Ovary (tissue), 9 donors: ENCODE results near the gene CMAS. TPM values are rescaled to one million over a fixed set of nuclear protein-coding genes. Genes with fewer than 3 reads are reported as not detected.
"Not testable (repeated sequence)": the region's sequence is repeated elsewhere in the genome, so short reads cannot be mapped to it uniquely, and the experiment has no call there.

Source experiments
- DNase-seq, 5 donors: peaks; one replicate each; pipeline ENCODE4 v3.0.0-alpha.2; 2019 to 2020
- H3K27ac ChIP-seq, 2 donors: fragments of 200-600 bp; one replicate each; pipeline versions ENCODE4 v1.5.1 to v1.8.0; 2019 to 2022
- H3K27me3 ChIP-seq: fragments of 200-600 bp; one replicate; pipeline ENCODE4 v1.8.0; 2022
- H3K36me3 ChIP-seq: fragments of 200-600 bp; sonication (generic); one replicate; pipeline ENCODE4 v1.5.1; 2019
- H3K4me1 ChIP-seq: one replicate; pipeline ENCODE4 v1.8.1; 2013; ENCODE audit warnings: mild to moderate bottlenecking, moderate library complexity; ENCODE audit not compliant: insufficient read depth
- H3K4me3 ChIP-seq: fragments of 200-600 bp; sonication (generic); one replicate; pipeline ENCODE4 v1.5.1; 2017
- H3K9me3 ChIP-seq, 2 donors: fragments of 200-600 bp in 1 of 2; sonication (generic) in 1 of 2; one replicate each; pipeline versions ENCODE4 v1.5.1 to v1.8.1; 2013 to 2019; ENCODE audit warnings: mild to moderate bottlenecking in 1 of 2, moderate library complexity in 1 of 2
- EP300 ChIP-seq: sonication (generic); formaldehyde crosslinking; IDR thresholded peaks from one replicate; pipeline ENCODE4 v1.6.1; 2017; ENCODE audit warnings: antibody characterized with exemption
- POLR2A ChIP-seq: fragments of 450-650 bp; IDR thresholded peaks from one replicate; pipeline ENCODE4 v1.6.1; 2017; ENCODE audit warnings: antibody characterized with exemption, mild to moderate bottlenecking, moderate library complexity
- WGBS, 3 donors: extraction: QIAGEN DNeasy Blood & Tissue Kit in 1 of 3; methylation state at CpG; one replicate each; pipeline versions ENCODE4 v1.1.5 to v1.1.7; 2013 to 2017; 5-methylcytosine and 5-hydroxymethylcytosine counted together
- intact Hi-C, 4 donors: fragments of 100-400 bp; cut with DNase I; formaldehyde crosslinking; loops; one replicate each; pipeline versions ENCODE4 v1.11.0 to v1.15.1; 2022 to 2023
- polyA plus RNA-seq, 2 donors: library from polyadenylated mRNA; stranded (reverse); fragments of 200-250 nt in 1 of 2; fragments of 350-450 nt in 1 of 2; fragmentation: Illumina TruSeq in 1 of 2; extraction: RNeasy Lipid Tissue Mini Kit (QIAGEN cat#74804) in 1 of 2; gene quantifications; one replicate each; pipeline ENCODE4 v1.2.3, GENCODE V29; 2013 to 2014
- total RNA-seq, 7 donors: library from RNA; depleted of rRNA in 2 of 7; stranded (reverse); fragments of >200 nt in 2 of 7; fragmentation: NEBNext Ultra II Directional in 3 of 7; extraction: Animal tissue kit (Norgen Biotek cat#: 25700) in 3 of 7; gene quantifications; one replicate each; pipeline versions ENCODE4 v1.1.0 to v1.2.4, GENCODE V29; 2016 to 2023
- TF ChIP-seq, protein P1 (sequence below), 3 donors: fragments of 450-650 bp in 2 of 3; fragments of 200-600 bp in 1 of 3; IDR thresholded peaks; one replicate each; pipeline versions ENCODE4 v1.5.1 to v1.8.0; 2016 to 2022; ENCODE audit warnings: antibody characterized with exemption in 3 of 3, mild to moderate bottlenecking in 1 of 3
- donor health status: DM: no; HTN: no; CAD: no; lungs with moderate emphysema.
- donor health status: DM: no; HTN: no; CAD: no.
- donor health status: Bipolar disorder and iron deficiency.
- donor health status: DM: yes; HTN: yes; CAD: no.
- donor health status: DM: no; HTN: no; CAD: no.
- donor health status: DM: yes; HTN: yes; CAD: no.

Gene CMAS
- total and polyA plus RNA-seq, 9 donors: 19.3 to 99.2 (median 30.5) TPM

DNA sequence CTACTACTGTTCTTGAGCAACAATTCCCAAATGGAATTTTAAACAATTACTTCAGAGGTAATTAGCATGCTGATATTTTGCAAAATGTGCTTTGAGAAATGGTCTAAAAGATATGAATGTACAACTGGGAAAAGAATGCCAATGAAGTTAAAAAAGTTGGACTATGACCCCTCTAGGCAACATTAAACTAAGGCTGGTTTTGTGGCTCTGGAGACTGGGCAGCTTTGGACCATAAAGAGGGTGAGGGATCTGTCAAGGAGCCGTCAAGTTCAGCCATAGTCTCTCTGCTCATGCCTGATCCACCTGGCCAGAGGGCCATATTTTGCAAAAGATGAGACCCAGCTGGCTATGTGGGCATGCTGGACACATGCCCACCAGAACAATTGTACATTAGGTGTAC is 38.8 kb downstream of the CMAS start:
- H3K4me3 ChIP-seq: no peak overlapping the region
- no peaks in the 10 kb centered on the region for H3K27me3 ChIP-seq
- TF ChIP-seq POLR2A (no peak), EP300 (no peak)
- TF ChIP-seq, protein P1, sequence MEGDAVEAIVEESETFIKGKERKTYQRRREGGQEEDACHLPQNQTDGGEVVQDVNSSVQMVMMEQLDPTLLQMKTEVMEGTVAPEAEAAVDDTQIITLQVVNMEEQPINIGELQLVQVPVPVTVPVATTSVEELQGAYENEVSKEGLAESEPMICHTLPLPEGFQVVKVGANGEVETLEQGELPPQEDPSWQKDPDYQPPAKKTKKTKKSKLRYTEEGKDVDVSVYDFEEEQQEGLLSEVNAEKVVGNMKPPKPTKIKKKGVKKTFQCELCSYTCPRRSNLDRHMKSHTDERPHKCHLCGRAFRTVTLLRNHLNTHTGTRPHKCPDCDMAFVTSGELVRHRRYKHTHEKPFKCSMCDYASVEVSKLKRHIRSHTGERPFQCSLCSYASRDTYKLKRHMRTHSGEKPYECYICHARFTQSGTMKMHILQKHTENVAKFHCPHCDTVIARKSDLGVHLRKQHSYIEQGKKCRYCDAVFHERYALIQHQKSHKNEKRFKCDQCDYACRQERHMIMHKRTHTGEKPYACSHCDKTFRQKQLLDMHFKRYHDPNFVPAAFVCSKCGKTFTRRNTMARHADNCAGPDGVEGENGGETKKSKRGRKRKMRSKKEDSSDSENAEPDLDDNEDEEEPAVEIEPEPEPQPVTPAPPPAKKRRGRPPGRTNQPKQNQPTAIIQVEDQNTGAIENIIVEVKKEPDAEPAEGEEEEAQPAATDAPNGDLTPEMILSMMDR (IDR thresholded peaks at IDR 0.05): no peak
- intact Hi-C loops: loop anchor here in 3 of 4 donors (5.0 to 10.0 kb wide), 4 partner anchors 250 to 362 kb away; partner anchors contain the start of gene ST8SIA1 (in 1 of the 3)
- no peak for DNase-seq
- 0 to 82% (median 46%) methylated on average over 1 of the region's 1 CpG for WGBS, 3 donors
- H3K36me3 ChIP-seq: no peaks in the 10 kb centered on the region
- H3K27ac ChIP-seq: no peak overlapping the region
- H3K9me3 ChIP-seq: no peaks in the 10 kb centered on the region
- no peaks in the 10 kb centered on the region for H3K4me1 ChIP-seq

DNA sequence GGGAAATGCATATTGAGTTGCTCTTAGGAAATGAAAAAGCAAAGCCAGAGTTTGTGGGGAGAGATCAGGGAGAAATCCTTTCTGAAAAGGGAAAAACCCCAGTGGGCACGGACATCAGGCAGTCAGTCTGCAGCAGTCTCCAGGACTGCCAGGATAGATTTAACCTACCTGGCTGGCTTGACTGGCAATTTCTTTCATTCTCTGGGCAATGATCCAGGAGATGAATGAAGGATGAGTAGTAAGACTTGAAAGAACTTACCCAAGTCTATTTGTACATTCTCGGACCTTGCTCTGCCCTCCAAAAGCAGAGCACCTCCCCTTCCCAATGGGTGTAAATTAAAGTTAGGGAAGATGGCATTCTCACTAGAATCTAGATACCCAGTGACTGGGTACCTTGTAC is 42.9 kb downstream of the CMAS start:
- Histone ChIP-seq H3K27ac (no peak overlapping the region), H3K36me3 (no peaks in the 10 kb centered on the region), H3K9me3 (no peaks in the 10 kb centered on the region), H3K4me1 (no peaks in the 10 kb centered on the region), H3K27me3 (no peaks in the 10 kb centered on the region), H3K4me3 (no peak overlapping the region)
- 92 to 93% (median 92%) methylated on average over 2 of the region's 2 CpGs for WGBS, 3 donors
- no peak for TF ChIP-seq EP300
- TF ChIP-seq POLR2A: no peak
- TF ChIP-seq, protein P1 (IDR thresholded peaks at IDR 0.05): no peak
- intact Hi-C loops: loop anchor here in 3 of 4 donors (10.0 kb wide), 2 partner anchors 246 to 356 kb away; partner anchors contain the start of gene ST8SIA1 (in 1 of the 3)
- DNase-seq: no peak

DNA sequence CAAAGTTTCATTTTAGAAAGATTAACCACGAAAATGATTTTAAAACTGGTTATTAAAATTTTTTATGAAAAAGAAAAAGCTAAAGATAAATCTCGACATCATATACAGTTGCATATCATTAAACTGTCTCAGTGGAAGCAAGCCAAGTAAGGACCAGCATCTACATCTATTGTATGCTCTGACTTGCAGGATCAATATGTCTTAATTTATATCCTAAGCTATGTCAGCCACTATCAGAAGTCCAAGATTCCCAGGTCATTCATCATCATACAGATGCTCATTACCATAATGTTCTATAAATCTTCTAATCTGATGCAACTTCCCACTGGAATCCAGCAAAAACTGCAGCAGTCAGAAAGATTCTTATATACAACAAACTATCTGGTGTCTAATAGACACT is 43.5 kb downstream of the CMAS start:
- no peak for DNase-seq
- TF ChIP-seq EP300 (no peak), POLR2A (no peak)

DNA sequence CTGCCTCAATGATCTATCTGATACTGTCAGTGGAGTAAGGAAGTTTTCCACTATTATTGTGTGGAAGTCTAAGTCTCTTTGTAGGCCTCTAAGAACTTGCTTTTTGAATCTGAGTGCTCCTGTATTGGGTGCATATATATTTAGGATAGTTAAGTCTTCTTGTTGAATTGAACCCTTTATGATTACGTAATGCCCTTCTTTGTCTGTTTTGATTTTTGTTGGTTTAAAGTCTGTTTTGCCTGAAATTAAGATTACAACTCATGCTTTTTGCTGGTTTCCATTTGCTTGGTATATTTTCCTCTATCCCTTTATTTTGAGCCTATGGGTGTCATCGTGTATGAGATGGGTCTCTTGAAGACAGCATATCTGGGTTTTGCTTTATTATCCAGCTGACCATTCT is 53.0 kb downstream of the CMAS start:
- 92 to 96% (median 94%) methylated on average over 2 of the region's 2 CpGs for WGBS, 3 donors
- H3K27me3 ChIP-seq, H3K4me3 ChIP-seq, H3K4me1 ChIP-seq, DNase-seq, H3K9me3 ChIP-seq, intact Hi-C loops, H3K36me3 ChIP-seq, H3K27ac ChIP-seq: not testable (repeated sequence)

More for the DNA sequence above, 43.5 kb downstream of the CMAS start:
- H3K4me1 ChIP-seq: no peaks in the 10 kb centered on the region
- 77 to 89% (median 81%) methylated on average over 2 of the region's 2 CpGs for WGBS, 3 donors
- H3K36me3 ChIP-seq: no peaks in the 10 kb centered on the region
- no peak overlapping the region for H3K27ac ChIP-seq
- intact Hi-C loops: loop anchor here in 3 of 4 donors (10.0 kb wide), 2 partner anchors 245 to 355 kb away; partner anchors contain the start of gene ST8SIA1 (in 1 of the 3)
- no peaks in the 10 kb centered on the region for H3K27me3 ChIP-seq
- no peak overlapping the region for H3K4me3 ChIP-seq
- no peaks in the 10 kb centered on the region for H3K9me3 ChIP-seq

DNA sequence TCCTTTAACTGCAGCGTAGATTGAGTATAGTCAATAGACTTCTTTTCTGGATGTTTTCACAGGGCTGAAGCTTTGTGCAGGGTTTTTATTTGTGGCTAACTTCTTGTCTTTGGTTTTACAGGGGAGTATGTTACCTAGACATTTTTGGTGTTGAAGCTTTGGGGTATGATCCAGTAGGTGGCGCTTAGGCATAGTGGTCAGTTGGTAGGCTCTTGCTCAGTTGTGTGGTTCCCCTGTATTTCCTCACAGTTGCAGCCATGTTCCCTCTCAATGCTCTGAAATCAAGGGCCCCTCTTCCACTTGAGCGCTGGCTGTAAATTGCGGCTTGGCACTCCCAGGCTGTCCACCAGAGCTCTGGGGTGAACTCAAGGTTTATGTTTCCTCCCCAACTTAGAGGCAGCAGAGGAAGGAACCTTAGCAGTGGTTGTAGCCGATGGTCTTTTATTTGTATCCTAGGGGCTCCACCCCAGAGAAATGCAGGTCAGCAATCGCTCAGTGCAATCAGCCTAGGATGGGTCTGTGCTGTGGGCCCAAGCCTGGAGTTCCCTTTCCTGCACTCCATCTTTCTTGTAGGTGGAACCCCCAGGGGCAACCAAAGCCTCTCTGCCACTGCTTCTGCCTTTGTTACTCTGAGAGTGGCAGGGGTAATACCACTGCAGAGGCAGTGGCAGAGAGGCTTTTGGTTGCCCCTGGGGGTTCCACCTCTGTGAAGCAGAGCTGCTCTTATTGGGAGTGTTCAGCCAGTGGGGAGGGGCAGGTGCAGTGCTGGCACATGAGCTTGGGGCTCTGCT is 55.1 kb downstream of the CMAS start:
- H3K36me3 ChIP-seq: no peaks in the 10 kb centered on the region
- TF ChIP-seq POLR2A (no peak), EP300 (no peak)
- TF ChIP-seq, protein P1 (IDR thresholded peaks at IDR 0.05): no peak
- no peaks in the 10 kb centered on the region for H3K4me1 ChIP-seq
- H3K27me3 ChIP-seq: no peaks in the 10 kb centered on the region
- WGBS, 3 donors: 70 to 77% (median 76%) methylated on average over 6 of the region's 6 CpGs
- intact Hi-C loops: loop anchor here in 1 of 4 donors (10.0 kb wide), 1 partner anchor 234 kb away; the partner anchor contains the start of gene ST8SIA1
- H3K27ac ChIP-seq: no peak overlapping the region
- peak in 1 of 5 donors; percentile 34 for DNase-seq
- no peaks in the 10 kb centered on the region for H3K9me3 ChIP-seq
- H3K4me3 ChIP-seq: no peak overlapping the region
